Activated CD4-positive, alpha-beta T cell treated with anti-CD3 and anti-CD28 coated beads, Interleukin-2, amount 50 U/mL, for 24 hours (primary cell): ENCODE data around the gene L3MBTL4.

Experiments
- DNase-seq, 2 donors: peaks; one replicate each; pipeline ENCODE4 v3.0.0-alpha.2; 2020; ENCODE audit warnings: low read depth in 1 of 2, low spot score in 1 of 2

L3MBTL4 gene

GRCh38 chr18:6001867-6002266 lies 412.8 kb downstream of the L3MBTL4 start:
- DNase-seq, result no peak

DNA sequence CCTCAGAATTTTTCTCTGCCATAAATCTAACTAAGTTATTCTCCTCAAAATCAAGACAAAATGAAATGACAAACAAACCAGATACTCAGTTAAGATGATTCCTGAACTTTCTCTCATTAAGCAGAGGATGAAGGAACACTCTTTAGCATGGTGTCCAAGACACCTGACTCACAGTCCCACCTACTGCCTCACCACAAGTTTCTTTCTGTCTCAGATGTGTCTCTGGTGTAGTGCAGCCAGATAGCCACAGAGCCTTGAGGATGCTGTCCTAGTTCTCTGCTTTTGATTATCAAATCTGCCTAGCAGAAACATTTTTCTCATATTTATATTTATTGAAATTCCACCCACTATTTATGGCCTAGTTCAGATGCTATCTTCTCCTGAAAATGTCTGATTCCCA lies 415.8 kb downstream of the L3MBTL4 start:
- DNase-seq, result no peak

DNA sequence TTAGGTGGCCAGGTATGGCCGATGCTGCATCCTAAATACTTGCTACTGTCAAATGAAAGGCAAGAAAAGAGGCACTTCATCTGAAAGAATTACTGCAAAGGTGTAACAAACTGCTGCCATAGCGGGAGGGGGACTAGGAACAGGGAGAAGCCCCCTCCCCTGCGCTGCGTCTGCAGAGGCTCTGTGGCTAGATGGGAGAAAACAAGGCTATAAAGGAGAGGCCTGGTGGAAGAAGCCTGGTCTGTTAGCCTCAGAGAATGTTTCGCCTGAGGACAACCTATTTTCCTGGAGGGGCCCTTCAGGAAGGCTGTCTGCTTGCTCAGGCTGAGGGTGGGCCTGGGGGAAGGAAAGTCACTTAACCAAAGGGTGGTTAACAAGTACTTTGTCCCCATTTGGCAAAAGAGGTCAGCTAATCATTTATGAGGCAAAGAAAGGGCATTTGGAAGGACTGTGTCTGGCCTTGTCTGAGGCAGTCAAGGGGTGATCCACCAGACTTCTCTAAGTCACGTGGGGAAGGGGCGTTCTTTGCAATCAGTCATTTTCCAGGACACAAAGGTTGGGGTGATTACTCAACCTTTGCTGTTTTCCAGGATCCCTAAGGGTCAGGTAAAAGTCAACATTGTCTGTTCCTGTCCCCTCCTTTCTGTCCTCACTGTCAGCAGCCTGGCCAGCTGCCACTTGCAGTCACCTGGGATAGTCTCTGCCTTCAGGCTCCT lies 416.4 kb downstream of the L3MBTL4 start:
- DNase-seq, result no peak

- DNase-seq, result no peak
Observed at GRCh38 chr18:5997361-5997760, 417.4 kb downstream of the L3MBTL4 start.

DNA sequence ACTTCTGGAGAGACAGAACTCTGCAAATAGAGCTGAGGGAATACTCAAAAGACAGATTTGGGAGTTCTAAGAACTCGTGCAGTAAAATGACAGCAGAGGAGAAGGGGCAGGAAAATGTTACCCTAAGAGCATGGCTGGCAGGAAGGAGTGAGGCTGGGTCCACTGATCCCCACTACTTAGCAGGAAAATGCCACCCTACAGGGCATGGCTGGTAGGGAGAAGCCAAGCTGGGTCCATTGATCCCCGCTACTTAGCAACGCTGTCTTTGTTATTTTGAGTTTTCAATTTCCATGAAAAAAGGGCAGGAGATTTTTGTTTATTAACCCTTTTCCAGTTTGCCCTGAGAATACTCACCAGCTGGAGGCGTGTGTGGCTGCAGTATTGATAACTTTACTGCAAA lies 419.1 kb downstream of the L3MBTL4 start:
- DNase-seq, result no peak

GRCh38 chr18:5993938-5994337 lies 420.8 kb downstream of the L3MBTL4 start:
- DNase-seq, result no peak

DNA sequence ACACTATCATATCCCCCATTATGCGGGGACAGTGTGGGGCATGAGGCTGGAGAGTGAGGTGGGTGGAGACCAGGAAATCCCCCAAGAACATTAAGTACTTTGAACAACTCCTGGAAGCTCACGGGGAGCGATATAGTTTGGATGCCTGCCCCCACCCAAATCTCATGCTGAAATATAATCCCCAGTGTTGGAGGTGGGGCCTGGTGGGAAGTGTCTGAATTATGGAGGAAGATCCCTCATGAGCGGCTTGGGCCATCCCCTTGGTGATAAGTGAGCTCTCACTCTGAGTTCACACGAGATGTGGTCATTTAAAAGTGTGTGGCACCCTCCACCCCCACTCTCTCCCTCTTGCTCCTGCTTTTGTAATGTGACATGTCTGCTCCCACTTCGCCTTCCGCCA lies 422.3 kb downstream of the L3MBTL4 start:
- DNase-seq, result no peak

GRCh38 chr18:5987249-5987648 lies 427.5 kb downstream of the L3MBTL4 start:
- DNase-seq, result no peak

DNA sequence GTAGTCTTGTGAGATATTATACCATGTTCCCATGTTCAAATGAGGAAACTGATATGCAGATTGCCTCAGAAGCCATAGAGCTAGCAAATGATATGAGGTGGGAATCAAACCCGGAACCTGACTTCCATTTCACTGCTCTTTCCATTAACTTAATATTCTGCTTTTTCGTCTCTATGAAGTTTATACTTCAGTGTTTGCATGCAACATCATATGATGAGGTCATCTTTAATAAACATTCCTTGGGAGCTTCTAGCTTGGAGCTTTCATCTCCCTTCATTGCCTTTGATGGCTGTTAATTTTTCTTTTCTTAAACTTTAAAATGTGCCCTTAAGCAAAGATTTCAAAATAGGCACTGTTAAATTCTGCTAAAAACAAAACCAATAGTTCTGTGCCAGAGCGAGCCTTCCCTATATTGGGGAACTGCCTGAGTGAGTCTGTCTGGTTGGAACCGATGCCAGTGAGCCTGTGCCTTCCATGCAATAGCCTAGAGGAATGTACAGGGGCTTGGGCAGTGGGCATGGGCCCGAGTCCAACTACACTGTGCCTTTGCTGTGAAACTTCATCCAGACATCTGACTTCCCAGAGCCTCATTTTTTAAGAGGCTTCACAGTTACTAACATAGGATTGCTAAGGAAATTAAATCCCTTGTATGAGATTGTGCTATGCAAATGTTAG lies 428.3 kb downstream of the L3MBTL4 start:
- no peak for DNase-seq

GRCh38 chr18:5984245-5984644 lies 430.5 kb downstream of the L3MBTL4 start:
- DNase-seq, result no peak

DNA sequence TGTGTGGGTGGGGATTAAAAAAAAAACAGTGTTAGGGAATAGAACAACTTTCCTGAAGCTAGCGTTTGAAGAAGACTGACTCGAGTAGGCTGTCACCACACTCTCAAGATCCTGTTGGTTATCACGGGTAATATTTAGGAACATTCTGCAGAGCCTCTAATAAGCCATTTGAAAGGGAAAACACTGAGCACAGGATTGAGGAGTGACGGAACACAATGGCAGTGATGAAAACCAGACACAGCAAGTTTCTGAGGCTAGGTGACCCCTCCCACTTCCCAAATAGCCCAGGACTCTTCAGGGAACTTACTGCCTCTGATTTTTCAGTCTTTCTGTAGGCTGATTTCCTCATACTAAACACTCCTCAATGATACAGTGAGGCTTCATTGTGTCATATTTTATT lies 431.2 kb downstream of the L3MBTL4 start:
- no peak for DNase-seq

GRCh38 chr18:5982332-5982731 lies 432.4 kb downstream of the L3MBTL4 start:
- no peak for DNase-seq

DNA sequence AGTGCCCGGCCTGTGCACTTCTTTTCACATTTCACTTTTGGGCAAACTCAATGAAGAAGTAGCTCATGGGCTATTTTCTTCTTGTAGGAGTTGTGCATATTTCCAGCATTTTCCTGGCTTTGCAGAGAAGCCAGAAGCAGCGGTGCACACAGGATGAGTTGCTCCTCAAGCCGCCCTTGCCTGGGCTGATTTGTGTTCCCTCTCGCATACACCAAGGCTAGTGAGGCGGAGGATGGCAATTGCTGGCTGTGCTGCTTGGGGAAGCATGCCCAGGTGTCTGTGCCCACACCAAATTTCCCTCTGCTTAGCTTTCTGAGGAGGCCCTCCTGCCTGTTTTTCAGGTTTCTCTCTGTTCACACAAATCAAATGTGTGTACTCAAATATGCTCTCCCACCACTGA lies 434.0 kb downstream of the L3MBTL4 start:
- DNase-seq, result no peak

GRCh38 chr18:5979971-5980457 lies 434.7 kb downstream of the L3MBTL4 start:
- no peak for DNase-seq

GRCh38 chr18:5979176-5979888 lies 435.4 kb downstream of the L3MBTL4 start:
- no peak for DNase-seq

GRCh38 chr18:5977022-5977421 lies 437.7 kb downstream of the L3MBTL4 start:
- no peak for DNase-seq

DNA sequence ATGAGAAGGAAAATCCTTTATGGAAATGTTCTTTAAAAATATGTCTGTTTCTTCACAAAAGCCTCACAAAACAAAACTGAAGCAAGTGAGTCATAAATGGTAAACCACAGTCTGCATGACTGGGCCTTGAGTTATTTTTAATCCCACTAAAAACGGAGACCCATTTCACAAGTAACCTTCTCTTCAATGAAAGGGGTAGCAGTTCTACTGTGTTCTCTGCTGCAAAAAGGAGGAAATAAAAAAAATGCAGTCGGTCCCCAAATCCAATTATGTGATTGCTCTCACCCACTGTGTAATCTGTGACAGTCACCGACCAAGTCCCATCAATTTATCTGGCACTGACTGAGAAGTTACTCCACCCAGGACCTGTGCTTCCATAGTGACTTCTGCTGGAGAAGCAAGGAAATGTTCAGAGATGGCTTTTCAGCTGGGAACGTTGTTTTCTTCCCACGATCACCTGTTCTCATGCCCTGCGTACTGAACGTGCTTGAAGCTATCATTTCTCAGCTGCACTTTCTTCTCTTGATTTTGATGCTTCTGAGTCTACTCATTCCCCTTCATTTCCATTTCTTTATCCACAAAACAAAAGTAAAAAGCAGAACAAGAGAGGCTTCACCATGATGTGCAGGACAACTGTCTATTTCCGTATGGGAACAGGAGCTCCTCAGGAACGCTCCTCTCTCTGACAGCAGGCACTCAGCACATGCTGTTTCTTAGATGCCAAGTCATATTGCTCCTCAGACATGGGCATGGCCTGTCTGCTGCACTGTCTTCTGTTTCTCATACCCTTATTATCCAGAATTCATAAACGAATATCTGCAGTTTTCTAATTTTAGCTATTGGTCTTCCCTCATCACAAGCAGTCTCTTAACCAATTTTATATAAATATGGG lies 439.4 kb downstream of the L3MBTL4 start:
- DNase-seq, result no peak

DNA sequence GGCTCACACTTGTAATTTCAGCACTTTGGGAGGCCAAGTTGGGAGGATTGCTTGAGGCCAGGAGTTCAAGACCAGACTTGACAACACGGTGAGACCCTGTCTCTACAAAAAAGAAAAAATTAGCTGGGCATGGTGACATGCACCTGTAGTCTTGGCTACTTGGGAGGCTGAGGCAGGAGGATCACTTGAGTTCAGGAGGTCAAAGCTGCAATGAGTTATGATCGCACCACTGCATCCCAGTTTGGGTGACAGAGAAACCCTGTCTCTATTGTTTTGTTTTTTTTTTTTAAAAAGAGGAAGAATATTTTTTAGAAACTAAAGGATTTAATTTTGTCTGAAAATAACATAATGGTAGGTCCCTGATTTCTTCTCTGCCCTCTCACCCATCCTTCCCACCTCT lies 440.0 kb downstream of the L3MBTL4 start:
- DNase-seq, result no peak

GRCh38 chr18:5973099-5973498 lies 441.6 kb downstream of the L3MBTL4 start:
- DNase-seq, result no peak

- DNase-seq, result no peak
Observed at GRCh38 chr18:5972298-5972697, 442.4 kb downstream of the L3MBTL4 start.

GRCh38 chr18:5969989-5970403 lies 444.7 kb downstream of the L3MBTL4 start:
- DNase-seq, result no peak
